Fibroblast of the aortic adventitia (primary cell): Measurements from ENCODE around the gene STYXL2. TPM values are rescaled to one million over a fixed set of nuclear protein-coding genes. Genes with fewer than 3 reads are reported as not detected.

ENCODE experiments used
- DNase-seq: peaks from one replicate; pipeline ENCODE4 v3.0.0-alpha.2; 2010; ENCODE audit warnings: low read depth
- H3K4me3 ChIP-seq: 2 replicates; pipeline ENCODE4 v1.5.1; 2011; ENCODE audit warnings: low read depth, mild to moderate bottlenecking, control low read depth, low read length, moderate library complexity
- CTCF ChIP-seq: IDR thresholded peaks from 2 replicates; pipeline ENCODE4 v1.5.1; 2011; ENCODE audit warnings: mild to moderate bottlenecking, low read length, control low read depth, inconsistent platforms; ENCODE audit not compliant: insufficient read depth
- total RNA-seq: library from RNA; depleted of rRNA; stranded (reverse); fragments of >200 nt; gene quantifications from 2 replicates; pipeline ENCODE4 v1.2.3, GENCODE V29; 2012; ENCODE audit warnings: low replicate concordance

The STYXL2 gene
- total RNA-seq, 1 donor = not detected

- no peak for DNase-seq
- no peak overlapping the region for H3K4me3 ChIP-seq
- TF ChIP-seq CTCF = no peak
Observed at GRCh38 chr1:167136806-167137205, 42.9 kb downstream of the STYXL2 start.

DNA sequence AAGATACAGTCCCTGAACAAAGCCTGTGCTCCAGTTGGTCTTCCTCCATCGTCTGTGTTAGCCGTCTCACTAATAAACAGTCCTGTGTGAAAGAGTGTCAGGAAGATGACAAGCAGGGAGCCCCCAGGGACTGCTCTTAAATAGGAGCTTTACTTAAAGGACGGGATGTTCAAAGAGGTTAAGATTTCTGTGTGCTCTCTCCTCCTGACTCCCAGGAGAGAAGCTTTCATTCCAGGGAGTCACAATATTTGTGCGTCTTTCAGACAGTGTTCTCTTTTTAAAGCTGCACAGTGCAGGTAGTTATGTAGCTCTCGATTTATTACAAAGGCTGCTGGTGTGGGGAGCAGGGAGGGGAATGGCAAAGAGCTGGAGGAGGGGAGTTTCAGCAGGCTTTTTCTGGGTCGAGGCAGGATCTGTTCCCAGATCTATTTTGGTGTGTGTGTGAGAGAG lies 43.5 kb downstream of the STYXL2 start:
- TF ChIP-seq CTCF = no peak
- DNase-seq = no peak
- no peak overlapping the region for H3K4me3 ChIP-seq

DNA sequence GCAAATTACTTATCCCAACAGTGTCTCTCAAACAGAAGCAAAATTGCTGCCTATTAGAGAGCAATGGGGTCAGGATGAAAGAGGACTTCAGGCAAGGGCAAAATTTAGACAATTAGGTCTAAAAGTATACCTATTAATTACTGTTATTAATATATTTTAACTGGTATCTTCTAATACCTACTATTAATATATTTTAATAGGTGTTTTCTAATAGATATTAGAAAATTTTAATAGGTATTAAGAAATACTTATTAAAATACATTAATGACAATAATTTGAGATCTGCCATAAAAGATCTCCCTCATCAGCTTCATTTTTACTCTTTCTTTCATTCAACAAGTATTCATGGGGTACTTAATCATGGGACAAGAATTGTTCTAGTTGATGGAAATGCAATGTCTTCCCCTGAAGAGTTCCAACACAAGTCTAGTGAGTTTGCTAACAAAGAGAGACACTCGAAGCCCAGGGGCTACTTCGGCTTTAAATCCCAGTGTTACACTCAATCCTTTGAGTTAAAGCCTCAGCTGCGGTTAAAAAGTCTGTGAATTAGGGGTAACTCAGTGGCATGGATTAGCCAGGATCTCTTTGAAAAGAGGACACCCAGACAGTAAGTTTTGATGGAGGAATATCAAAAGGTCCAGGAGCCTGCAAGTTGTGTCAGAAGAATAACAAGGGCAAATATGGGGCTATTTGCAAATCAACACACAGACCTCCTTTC lies 44.1 kb downstream of the STYXL2 start:
- no peak for DNase-seq
- no peak overlapping the region for H3K4me3 ChIP-seq
- TF ChIP-seq CTCF = no peak

- no peak for TF ChIP-seq CTCF
- no peak overlapping the region for H3K4me3 ChIP-seq
- no peak for DNase-seq
Observed at GRCh38 chr1:167138703-167139102, 44.8 kb downstream of the STYXL2 start.

- DNase-seq = no peak
- TF ChIP-seq CTCF = no peak
- no peak overlapping the region for H3K4me3 ChIP-seq
Observed at GRCh38 chr1:167141963-167142362, 48.1 kb downstream of the STYXL2 start.

Other genes starting within 250 kb of the STYXL2 start
- 12.1 and 13.5 TPM in 2 replicates for gene TADA1, start 217.8 kb upstream of the STYXL2 start, total RNA-seq
- 0.09 and 0.25 TPM in 2 replicates for gene ILDR2, start 118.5 kb upstream of the STYXL2 start, total RNA-seq
- gene MAEL, start 104.8 kb upstream of the STYXL2 start, total RNA-seq = not detected in 2 replicates
- not detected in 2 replicates for gene GPA33, start 3.7 kb upstream of the STYXL2 start, total RNA-seq
- gene POU2F1, start 126.8 kb downstream of the STYXL2 start, total RNA-seq = 7.4 and 10.7 TPM in 2 replicates